ENCODE measurements around the gene ATP8B3.

DNA sequence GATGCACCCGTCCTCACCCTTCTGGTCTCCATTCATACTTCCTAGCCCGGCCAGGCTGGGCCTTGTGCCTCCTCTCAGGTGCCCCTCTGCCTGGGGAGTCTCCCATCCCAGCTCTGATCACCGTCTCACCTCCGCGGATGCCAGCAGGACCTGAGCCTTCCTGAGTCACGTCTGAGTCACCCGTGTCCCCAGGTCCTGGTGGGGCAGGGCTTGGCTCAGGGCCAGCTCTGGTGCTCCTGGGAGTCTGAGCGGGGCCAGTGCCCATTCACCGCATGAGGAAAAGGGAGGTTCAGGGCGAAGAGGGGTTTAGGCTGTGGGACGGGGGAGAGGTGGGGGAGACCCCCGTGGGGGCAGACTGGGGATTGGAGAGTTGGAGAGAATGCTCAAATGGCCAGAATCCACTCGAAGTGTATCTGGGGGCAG lies 593 bp downstream of the ATP8B3 start:
- TF ChIP-seq, protein P1, sequence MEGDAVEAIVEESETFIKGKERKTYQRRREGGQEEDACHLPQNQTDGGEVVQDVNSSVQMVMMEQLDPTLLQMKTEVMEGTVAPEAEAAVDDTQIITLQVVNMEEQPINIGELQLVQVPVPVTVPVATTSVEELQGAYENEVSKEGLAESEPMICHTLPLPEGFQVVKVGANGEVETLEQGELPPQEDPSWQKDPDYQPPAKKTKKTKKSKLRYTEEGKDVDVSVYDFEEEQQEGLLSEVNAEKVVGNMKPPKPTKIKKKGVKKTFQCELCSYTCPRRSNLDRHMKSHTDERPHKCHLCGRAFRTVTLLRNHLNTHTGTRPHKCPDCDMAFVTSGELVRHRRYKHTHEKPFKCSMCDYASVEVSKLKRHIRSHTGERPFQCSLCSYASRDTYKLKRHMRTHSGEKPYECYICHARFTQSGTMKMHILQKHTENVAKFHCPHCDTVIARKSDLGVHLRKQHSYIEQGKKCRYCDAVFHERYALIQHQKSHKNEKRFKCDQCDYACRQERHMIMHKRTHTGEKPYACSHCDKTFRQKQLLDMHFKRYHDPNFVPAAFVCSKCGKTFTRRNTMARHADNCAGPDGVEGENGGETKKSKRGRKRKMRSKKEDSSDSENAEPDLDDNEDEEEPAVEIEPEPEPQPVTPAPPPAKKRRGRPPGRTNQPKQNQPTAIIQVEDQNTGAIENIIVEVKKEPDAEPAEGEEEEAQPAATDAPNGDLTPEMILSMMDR (IDR thresholded peaks at IDR 0.05; ENCODE audit: borderline replicate concordance, extremely low read depth, low read length, poor library complexity, severe bottlenecking), result no peak
- no peak for TF ChIP-seq EZH2 (IDR thresholded peaks at IDR 0.05; ENCODE audit: borderline replicate concordance, low read depth, low read length, severe bottlenecking)

Measured in DND-41 (cell line).